Activated naive CD4-positive, alpha-beta T cell treated with anti-CD3 and anti-CD28 coated beads, Interleukin-2, amount 10 ng/mL, durations not matched to agents 5 hours and 36 hours (primary cell): ENCODE data around the gene WDR45B. TPM values are rescaled to one million over a fixed set of nuclear protein-coding genes. Genes with fewer than 3 reads are reported as not detected.

Experiments
- microRNA-seq: library from miRNA; unstranded; fragments of <30 nt; microRNA quantifications from one replicate; pipeline ENCODE4 v1.2.0, GENCODE V29; 2022; ENCODE audit warnings: borderline microRNAs expressed, borderline replicate concordance
- total RNA-seq, 2 experiments: library from RNA; stranded (reverse); gene quantifications; one replicate each; pipeline ENCODE4 v1.2.3, GENCODE V29; 2021

Gene WDR45B
- total RNA-seq, result 10 to 100 TPM; 37.5 to 37.8 TPM

DNA sequence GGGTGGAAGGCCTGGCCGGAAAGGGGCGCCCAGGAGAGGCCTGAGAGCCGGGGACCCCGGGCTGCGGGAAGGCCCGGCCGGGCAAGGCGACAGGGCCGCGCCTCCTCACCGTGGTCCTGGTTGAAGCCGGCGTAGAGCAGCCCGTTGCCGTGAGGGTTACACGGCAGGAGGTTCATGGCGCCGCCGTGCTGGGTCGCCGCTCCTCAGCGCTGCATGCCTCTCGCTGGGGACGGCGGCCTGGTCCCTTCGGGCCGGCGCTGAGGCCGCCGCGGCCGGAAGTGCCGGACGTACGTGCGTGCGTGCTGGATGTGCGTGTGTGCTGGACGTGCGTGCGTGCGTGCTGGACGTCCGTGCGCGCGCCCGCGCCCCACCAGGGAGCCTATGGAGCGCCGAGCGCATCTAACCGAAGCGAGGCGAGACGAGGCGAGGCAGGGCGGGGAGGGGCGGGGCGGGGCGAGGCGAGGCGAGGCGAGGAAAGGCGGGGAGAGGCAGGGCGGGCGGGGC, at the start of gene WDR45B:
WDR45B (minus strand) TSS at position 280 of the 504 bp plus-strand sequence; CDS start at position 176, 104 bp downstream.

Small RNA genes within 50 kb of the gene (microRNA-seq; reads per million reads assigned to microRNA genes)
- gene MIR4525, result not detected

Other genes starting within 250 kb of the WDR45B start
- gene HEXD, start 230.1 kb downstream of the WDR45B start, total RNA-seq, result 10 to 100 TPM; 60.7 to 65.6 TPM
- gene OGFOD3, start 229.9 kb downstream of the WDR45B start, total RNA-seq, result 10 to 100 TPM; 24.5 to 25.6 TPM
- gene CYBC1, start 197.7 kb downstream of the WDR45B start, total RNA-seq, result 100 to 1,000 TPM; 242 to 271 TPM
- 100 to 1,000 TPM; 131 to 136 TPM for gene NARF, start 189.7 kb downstream of the WDR45B start, total RNA-seq
- gene FOXK2, start 128.7 kb downstream of the WDR45B start, total RNA-seq, result 10 to 100 TPM; 50.9 to 51.6 TPM
- 1 to 10 TPM; 2.0 to 2.6 TPM for gene RAB40B, start 50.3 kb upstream of the WDR45B start, total RNA-seq
- 10 to 100 TPM; 31.5 to 32.3 TPM for gene FN3KRP, start 68.3 kb upstream of the WDR45B start, total RNA-seq
- 1 to 10 TPM; 4.7 to 5.9 TPM for gene FN3K, start 87.2 kb upstream of the WDR45B start, total RNA-seq
- 100 to 1,000 TPM; 161 to 174 TPM for gene TBCD, start 103.6 kb upstream of the WDR45B start, total RNA-seq
- not detected for gene ZNF750, start 191.6 kb upstream of the WDR45B start, total RNA-seq